NCI-H1436 treated with DMSO at 0.1 percent for 48 hours (cell line): ENCODE results near the gene KCNK13.
"Not testable (repeated sequence)": the region's sequence is repeated elsewhere in the genome, so short reads cannot be mapped to it uniquely, and the experiment has no call there.

ENCODE experiments used
- DNase-seq: peaks from one replicate; lab custom pipeline; 2025; lab: John Stamatoyannopoulos, UW

Gene KCNK13

DNA sequence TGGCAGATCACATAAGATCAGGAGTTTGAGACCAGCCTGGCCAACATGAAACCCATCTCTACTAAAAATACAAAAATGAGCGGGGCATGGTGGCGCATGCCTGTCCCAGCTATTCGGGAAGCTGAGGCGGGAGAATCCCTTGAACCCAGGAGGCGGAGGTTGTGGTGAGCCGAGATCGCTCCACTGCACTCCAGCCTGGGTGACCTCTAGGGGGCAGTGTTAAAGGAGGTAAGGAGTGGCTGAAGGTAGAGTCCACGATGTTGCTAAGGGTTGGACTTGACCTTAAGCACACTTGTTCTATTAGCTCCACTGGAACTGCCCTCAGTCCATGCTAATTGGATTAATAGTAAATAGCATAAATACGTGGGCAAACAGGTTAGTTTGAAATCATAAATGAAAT, 132.1 kb downstream of the KCNK13 start:
- DNase-seq = no peak

DNA sequence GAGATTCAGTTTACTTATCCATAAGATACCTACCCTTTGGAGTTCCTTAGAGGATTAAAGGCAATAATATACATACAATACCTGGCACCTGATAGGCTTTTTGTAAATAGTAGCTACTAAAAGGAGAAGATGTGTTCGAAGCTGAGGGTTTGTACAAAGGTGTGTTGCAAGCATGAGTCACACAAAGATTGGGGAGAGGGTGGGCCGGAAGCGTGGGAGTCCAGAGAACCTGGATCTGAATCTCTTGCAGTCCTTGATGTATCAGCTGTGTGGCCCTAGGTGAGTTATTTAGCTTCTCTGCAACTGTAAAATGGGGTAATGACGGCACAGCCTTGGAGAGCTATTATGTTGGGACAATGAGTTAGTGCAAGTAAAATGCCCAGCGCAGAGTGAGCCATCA, 132.9 kb downstream of the KCNK13 start:
- no peak for DNase-seq

DNA sequence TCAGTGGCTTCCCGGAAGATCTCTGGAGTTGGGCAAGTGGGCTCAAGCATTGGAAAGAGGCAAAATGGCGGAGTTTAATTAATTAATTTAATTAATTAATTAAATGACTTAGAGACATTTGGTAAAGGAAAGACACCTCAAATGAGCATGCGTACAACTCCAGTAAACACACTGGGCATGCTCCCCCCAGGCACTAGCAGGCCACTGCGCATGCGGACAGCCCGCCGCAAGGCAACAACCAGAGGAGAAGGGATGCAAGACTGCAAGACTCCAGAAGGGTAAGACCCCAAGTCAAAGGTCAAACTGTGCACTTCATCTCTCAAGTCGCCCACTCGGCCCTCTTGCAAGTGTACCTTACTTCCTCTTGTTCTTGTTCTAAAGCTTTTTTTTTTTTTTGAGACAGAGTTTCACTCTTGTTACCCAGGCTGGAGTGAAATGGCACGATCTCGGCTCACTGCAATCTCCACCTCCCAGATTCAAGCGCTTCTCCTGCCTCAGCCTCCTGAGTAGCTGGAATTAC, 136.8 kb downstream of the KCNK13 start:
- no peak for DNase-seq

DNA sequence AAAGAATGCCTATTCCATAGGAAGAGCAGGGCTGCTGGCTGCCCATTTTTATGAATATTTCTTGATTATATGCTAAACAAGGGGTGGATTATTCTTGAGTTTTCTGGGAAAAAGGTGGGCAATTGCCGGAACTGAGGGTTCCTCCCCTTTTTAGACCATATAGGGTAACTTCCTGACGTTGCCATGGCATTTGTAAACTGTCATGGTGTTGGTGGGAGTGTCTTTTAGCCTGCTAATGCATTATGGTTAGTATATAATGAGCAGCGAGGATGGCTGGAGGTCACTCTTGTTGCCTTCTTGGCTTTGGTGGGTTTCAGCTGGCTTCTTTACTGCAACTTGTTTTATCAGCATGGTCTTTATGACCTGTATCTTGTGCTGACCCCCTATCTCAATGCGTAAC, 138.8 kb downstream of the KCNK13 start:
- not testable (repeated sequence) for DNase-seq

DNA sequence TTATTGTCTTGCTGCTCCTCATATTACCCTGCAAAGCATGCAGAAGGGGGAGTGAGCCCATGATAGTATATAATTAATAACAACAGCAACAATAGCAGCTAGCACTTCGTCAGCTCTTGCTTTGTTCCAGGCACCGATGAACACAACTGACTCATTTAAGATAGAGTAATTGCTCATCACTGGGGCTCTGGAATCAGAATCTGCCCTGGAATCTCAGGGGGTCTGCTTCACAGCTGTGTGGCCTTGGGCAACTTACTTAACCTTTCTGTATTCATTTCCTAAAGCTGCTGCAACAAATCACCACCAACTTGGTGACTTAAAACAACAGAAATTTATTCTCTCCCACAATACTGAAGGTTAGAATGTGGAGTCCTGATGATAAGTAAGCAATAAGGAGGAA, 139.6 kb downstream of the KCNK13 start:
- no peak for DNase-seq

DNA sequence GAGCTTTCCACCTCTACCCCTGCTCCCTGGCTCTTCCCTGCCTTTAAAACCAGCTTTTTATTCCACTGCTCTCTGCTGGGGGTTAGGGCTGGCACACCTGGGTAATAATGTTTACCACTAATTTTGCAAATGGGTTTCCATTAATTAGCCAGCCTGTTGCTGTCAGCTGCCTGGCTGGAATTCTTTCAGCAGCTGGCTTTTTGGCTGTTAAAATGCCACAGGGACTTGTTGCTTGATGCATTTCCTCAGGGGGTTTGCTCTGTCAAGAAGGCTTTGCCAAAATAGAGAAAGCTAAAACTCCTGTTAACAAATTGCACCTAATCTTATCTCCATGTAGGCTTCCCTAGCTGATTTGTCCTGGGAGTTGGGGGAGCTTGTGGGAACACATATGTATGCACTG, 142.7 kb downstream of the KCNK13 start:
- no peak for DNase-seq

DNA sequence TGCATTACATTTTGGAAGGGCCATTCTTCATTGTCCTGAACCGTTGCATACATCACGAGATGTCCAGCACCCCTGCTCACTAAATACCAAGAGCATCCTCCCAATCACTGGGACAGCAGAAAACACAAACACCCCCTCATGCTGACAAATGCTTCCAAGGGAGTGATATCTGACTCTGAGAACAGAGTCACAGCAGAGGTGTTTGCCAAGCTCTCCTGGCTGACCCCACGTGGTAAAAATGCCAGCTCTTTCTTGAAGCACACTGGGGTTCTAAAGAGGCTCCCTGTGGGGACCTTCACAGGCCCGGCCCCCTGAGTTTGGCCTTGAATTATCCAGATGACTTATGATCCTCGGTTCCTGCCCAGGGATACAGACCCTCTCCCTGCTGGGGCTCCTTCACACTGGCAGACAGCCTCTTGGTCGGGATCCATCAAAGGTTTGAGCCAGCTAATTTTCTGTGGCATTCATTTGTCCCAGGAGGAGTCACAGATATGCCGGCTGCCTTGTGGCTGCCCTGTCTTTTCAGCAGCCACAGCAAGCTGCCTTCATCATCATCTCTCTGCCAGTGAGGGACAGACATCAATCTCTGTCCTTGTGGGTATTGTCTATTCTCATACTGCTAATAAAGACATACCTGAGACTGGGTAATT, 151.4 kb downstream of the KCNK13 start:
- no peak for DNase-seq

DNA sequence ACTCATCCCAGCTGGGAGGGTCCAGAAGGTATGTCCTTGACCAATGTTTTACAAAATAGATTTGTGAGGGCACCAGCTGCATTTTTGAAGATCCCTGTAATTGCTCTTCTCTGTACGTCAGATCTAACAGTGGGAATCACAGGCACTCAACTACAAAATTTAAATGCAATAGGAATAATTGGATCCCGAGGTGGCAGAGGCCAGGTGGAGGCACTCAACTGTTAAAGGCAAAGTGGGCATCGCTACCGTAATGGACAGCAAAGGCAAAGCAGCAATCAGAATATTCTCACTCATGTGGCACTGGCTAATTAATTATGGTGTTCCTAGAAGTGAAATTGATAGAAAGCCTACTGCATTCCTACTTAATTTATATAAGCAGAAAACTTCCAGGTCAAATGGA, 166.7 kb downstream of the KCNK13 start:
- no peak for DNase-seq

DNA sequence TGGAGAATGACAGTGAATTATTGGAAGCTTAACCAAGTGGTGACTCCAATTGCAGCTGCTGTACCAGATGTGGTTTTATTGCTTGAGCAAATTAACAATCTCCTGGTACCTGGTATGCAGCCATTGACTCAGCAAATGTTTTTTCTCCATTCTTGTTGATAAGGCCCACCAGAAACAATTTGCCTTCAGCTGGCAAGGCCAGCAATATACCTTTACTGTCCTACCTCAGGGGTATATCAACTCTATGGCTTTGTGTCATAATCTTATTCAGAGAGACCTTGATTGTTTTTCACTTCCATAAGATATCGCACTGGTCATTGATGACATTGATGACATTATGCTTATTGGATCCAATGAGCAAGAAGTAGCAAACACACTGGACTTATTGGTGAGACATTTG, 168.1 kb downstream of the KCNK13 start:
- DNase-seq = not testable (repeated sequence)
